GM20000 (cell line): Measurements from ENCODE around the gene ZFP64.

Experiments
- DNase-seq: peaks from one replicate; pipeline ENCODE4 v3.0.0; 2012; ENCODE audit warnings: low spot score
- CTCF ChIP-seq: IDR thresholded peaks from 2 replicates; pipeline ENCODE4 v1.5.1; 2012; ENCODE audit warnings: mild to moderate bottlenecking, control low read depth; ENCODE audit errors: extremely low read depth, missing control alignments

The ZFP64 gene

DNA sequence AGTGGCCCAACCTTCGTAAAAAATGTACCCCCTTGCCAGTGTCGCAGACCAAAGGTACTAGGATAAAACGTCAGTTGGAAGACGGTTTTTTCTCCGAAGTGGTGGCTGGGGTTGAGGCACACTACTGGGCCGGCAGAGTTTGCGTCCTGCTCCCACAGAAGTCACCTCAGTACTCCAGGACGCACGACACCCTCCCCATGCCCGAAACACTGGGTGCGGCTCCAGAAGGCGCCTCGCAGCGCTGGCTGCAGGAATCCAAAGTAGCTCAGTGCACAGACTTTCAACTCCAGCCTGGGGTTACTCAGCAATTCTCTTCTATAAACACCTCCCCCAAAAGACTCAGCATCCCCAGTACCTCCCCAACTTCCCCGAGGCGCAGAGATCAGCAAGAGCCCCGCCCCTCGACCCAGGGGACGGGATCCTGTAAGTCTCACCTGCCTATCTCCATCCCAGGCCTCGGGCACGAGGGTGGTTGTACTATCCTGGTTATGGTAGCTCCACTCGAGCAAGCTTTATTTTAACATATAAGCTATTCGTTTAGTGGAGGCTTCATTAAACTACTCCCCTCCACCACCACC is 88.2 kb downstream of the ZFP64 start:
- peak; percentile 44 for DNase-seq
- TF ChIP-seq CTCF: no peak

GRCh38 chr20:52102559-52102958 is 89.0 kb downstream of the ZFP64 start:
- DNase-seq: no peak
- TF ChIP-seq CTCF: no peak

- no peak for TF ChIP-seq CTCF
- DNase-seq: no peak
Measured at GRCh38 chr20:52102126-52102525, 89.5 kb downstream of the ZFP64 start.
